H1 (cell line): ENCODE measurements around the gene SSPN. TPM values are rescaled to one million over a fixed set of nuclear protein-coding genes. Genes with fewer than 3 reads are reported as not detected.

Source experiments
- CTCF ChIA-PET: fragments of 300-600 bp; sonication (Branson Sonifier 250); formaldehyde crosslinking; loops from one replicate; lab custom pipeline; 2021; ENCODE audit not compliant: partially characterized antibody; lab: Charles Lee
- POLR2A ChIA-PET: fragments of 300-600 bp; sonication (Branson Sonifier 250); formaldehyde crosslinking; loops from one replicate; lab custom pipeline; 2021; ENCODE audit warnings: inconsistent platforms; ENCODE audit not compliant: partially characterized antibody; lab: Charles Lee
- DNase-seq, 2 experiments: peaks; one replicate each; pipeline versions ENCODE4 v3.0.0 to v3.0.0-alpha.2; 2010 to 2022; ENCODE audit warnings: low spot score in 2 of 2, low read depth in 1 of 2, mixed read lengths in 1 of 2
- FAIRE-seq: peaks from 2 replicates; lab custom pipeline; 2011; peaks lifted over from hg19 to GRCh38; lab: Jason Lieb, UNC
- H2AFZ ChIP-seq: 2 replicates; pipeline ENCODE4 v1.8.1; 2012; ENCODE audit warnings: low read length, inconsistent platforms
- H2AK5ac ChIP-seq: 2 replicates; pipeline ENCODE4 v1.6.1; 2013; ENCODE audit warnings: low read depth, low read length
- H2BK120ac ChIP-seq: replicated peaks from 2 replicates; pipeline ENCODE3; 2013; ENCODE audit warnings: low read depth, low read length, inconsistent platforms
- H2BK12ac ChIP-seq: 2 replicates; pipeline ENCODE4 v1.6.1; 2013; ENCODE audit warnings: low read depth, low read length
- H2BK15ac ChIP-seq: 2 replicates; pipeline ENCODE4 v1.6.1; 2013; ENCODE audit warnings: low read length
- H2BK20ac ChIP-seq: 2 replicates; pipeline ENCODE4 v1.6.1; 2013; ENCODE audit warnings: low read length
- H2BK5ac ChIP-seq: 2 replicates; pipeline ENCODE4 v1.6.1; 2013; ENCODE audit warnings: low read depth, low read length
- H3K14ac ChIP-seq: 2 replicates; pipeline ENCODE4 v1.6.1; 2013; ENCODE audit warnings: inconsistent platforms; ENCODE audit not compliant: insufficient read length
- H3K18ac ChIP-seq: 2 replicates; pipeline ENCODE4 v1.6.1; 2013; ENCODE audit warnings: low read length; ENCODE audit errors: extremely low read depth
- H3K23ac ChIP-seq: 2 replicates; pipeline ENCODE4 v1.6.1; 2013; ENCODE audit warnings: inconsistent platforms; ENCODE audit not compliant: insufficient read length
- H3K23me2 ChIP-seq: 2 replicates; pipeline ENCODE4 v1.6.1; 2013; ENCODE audit warnings: low read depth, low read length
- H3K27ac ChIP-seq: 2 replicates; pipeline ENCODE4 v1.6.1; 2011; ENCODE audit warnings: low read depth, low read length, inconsistent platforms
- H3K27me3 ChIP-seq, 4 experiments: replicated peaks in 1 of 4; 1 replicate in 1 of 4; 2 replicates in 3 of 4; pipeline versions ENCODE4 v1.6.1 to v1.8.1; 2011 to 2013; ENCODE audit warnings: low read length in 3 of 4, mild to moderate bottlenecking in 3 of 4, inconsistent platforms in 2 of 4, mixed read lengths in 2 of 4, moderate library complexity in 1 of 4; ENCODE audit not compliant: control insufficient read depth in 3 of 4, insufficient read depth in 3 of 4; ENCODE audit errors: extremely low read depth in 1 of 4
- H3K36me3 ChIP-seq, 4 experiments: 2 replicates each; pipeline versions ENCODE4 v1.6.1 to v1.8.1; 2011 to 2013; ENCODE audit warnings: mild to moderate bottlenecking in 4 of 4, low read length in 3 of 4, moderate library complexity in 2 of 4, control low read depth in 1 of 4, inconsistent platforms in 1 of 4; ENCODE audit not compliant: insufficient read depth in 4 of 4, control insufficient read depth in 2 of 4
- H3K4ac ChIP-seq: replicated peaks from 2 replicates; pipeline ENCODE3; 2013; ENCODE audit warnings: low read length, low read depth, mixed read lengths, inconsistent platforms; ENCODE audit not compliant: insufficient read length
- H3K4me1 ChIP-seq, 4 experiments: replicated peaks in 1 of 4; 1 replicate in 1 of 4; 2 replicates in 3 of 4; pipeline versions ENCODE4 v1.6.1 to v1.8.1; 2011 to 2013; ENCODE audit warnings: low read length in 3 of 4, inconsistent platforms in 2 of 4, mixed read lengths in 1 of 4; ENCODE audit not compliant: insufficient read depth in 4 of 4, control insufficient read depth in 3 of 4
- H3K4me2 ChIP-seq, 2 experiments: 2 replicates each; pipeline versions ENCODE4 v1.6.1 to v1.8.1; 2011 to 2013; ENCODE audit warnings: low read depth in 2 of 2, low read length in 2 of 2, control low read depth in 1 of 2, inconsistent platforms in 1 of 2, mild to moderate bottlenecking in 1 of 2; ENCODE audit not compliant: insufficient read depth in 1 of 2
- H3K4me3 ChIP-seq, 4 experiments: fragments of 200-600, 300-600 bp in 1 of 4; sonication (generic), shearing (Covaris generic), sonication (Bioruptor Twin) in 1 of 4; 2 replicates each; pipeline versions ENCODE4 v1.5.1 to v1.8.1; 2011 to 2016; ENCODE audit warnings: low read length in 4 of 4, low read depth in 3 of 4, control low read depth in 2 of 4, inconsistent platforms in 2 of 4, mild to moderate bottlenecking in 2 of 4, mixed read lengths in 1 of 4, moderate library complexity in 1 of 4; ENCODE audit not compliant: insufficient read depth in 2 of 4; ENCODE audit errors: extremely low read depth in 1 of 4
- H3K56ac ChIP-seq: replicated peaks from 2 replicates; pipeline ENCODE3; 2013; ENCODE audit warnings: low read depth, mild to moderate bottlenecking, mixed read lengths, low read length, inconsistent platforms; ENCODE audit not compliant: insufficient read length
- H3K79me1 ChIP-seq: 2 replicates; pipeline ENCODE4 v1.6.1; 2013; ENCODE audit warnings: low read depth, low read length, control low read depth
- H3K79me2 ChIP-seq, 2 experiments: 2 replicates each; pipeline versions ENCODE4 v1.6.1 to v1.8.1; 2012 to 2013; ENCODE audit warnings: low read length in 2 of 2, mild to moderate bottlenecking in 2 of 2, inconsistent platforms in 1 of 2; ENCODE audit not compliant: insufficient read depth in 2 of 2, control insufficient read depth in 1 of 2
- H3K9ac ChIP-seq, 4 experiments: replicated peaks in 1 of 4; 1 replicate in 1 of 4; 2 replicates in 3 of 4; pipeline versions ENCODE4 v1.6.1 to v1.8.1; 2011 to 2013; ENCODE audit warnings: low read depth in 3 of 4, low read length in 3 of 4, control low read depth in 2 of 4, mild to moderate bottlenecking in 2 of 4, moderate library complexity in 2 of 4, inconsistent platforms in 1 of 4; ENCODE audit errors: extremely low read depth in 1 of 4
- H3K9me3 ChIP-seq, 2 experiments: 2 replicates each; pipeline versions ENCODE4 v1.6.1 to v1.8.1; 2012 to 2013; ENCODE audit warnings: mild to moderate bottlenecking in 2 of 2, moderate library complexity in 2 of 2, control low read depth in 1 of 2, inconsistent platforms in 1 of 2, low read depth in 1 of 2, low read length in 1 of 2, mixed read lengths in 1 of 2; ENCODE audit not compliant: insufficient read depth in 2 of 2
- H4K20me1 ChIP-seq, 2 experiments: replicated peaks in 1 of 2; 2 replicates each; pipeline versions ENCODE3 to v1.8.1; 2011 to 2013; ENCODE audit warnings: inconsistent platforms in 2 of 2, low read length in 2 of 2, mild to moderate bottlenecking in 1 of 2; ENCODE audit not compliant: insufficient read depth in 2 of 2, control insufficient read depth in 1 of 2
- H4K5ac ChIP-seq: 2 replicates; pipeline ENCODE4 v1.6.1; 2013; ENCODE audit warnings: low read length, low read depth, mixed read lengths, inconsistent platforms; ENCODE audit not compliant: insufficient read length
- H4K8ac ChIP-seq: 2 replicates; pipeline ENCODE4 v1.8.0; 2013; ENCODE audit warnings: mild to moderate bottlenecking, moderate library complexity, low read length, inconsistent platforms; ENCODE audit not compliant: insufficient read depth; ENCODE audit errors: extremely low read depth
- H4K91ac ChIP-seq: replicated peaks from 2 replicates; pipeline ENCODE3; 2013; ENCODE audit warnings: low read length, mixed read lengths, inconsistent platforms; ENCODE audit not compliant: insufficient read length
- CBX8 ChIP-seq: fragments of 300-800, 300-1000 bp; sonication (generic); IDR thresholded peaks from 2 replicates; pipeline ENCODE4 v1.7.1; 2016; ENCODE audit warnings: low read depth, low read length, borderline replicate concordance
- CREB1 ChIP-seq: IDR thresholded peaks from 2 replicates; pipeline ENCODE4 v1.6.1; 2012; ENCODE audit warnings: inconsistent platforms
- JUND ChIP-seq: IDR thresholded peaks from 2 replicates; pipeline ENCODE4 v1.6.1; 2011; ENCODE audit warnings: mild to moderate bottlenecking, improper control_type of control experiment, low read length
- POLR2AphosphoS5 ChIP-seq: IDR thresholded peaks from 2 replicates; pipeline ENCODE4 v1.6.1; 2011; ENCODE audit warnings: low read depth, low read length
- RBBP5 ChIP-seq: IDR thresholded peaks from 2 replicates; pipeline ENCODE4 v1.7.1; 2012; ENCODE audit warnings: low read depth, mild to moderate bottlenecking, inconsistent platforms, low read length, moderate library complexity, borderline replicate concordance
- TAF1 ChIP-seq: IDR thresholded peaks from 2 replicates; pipeline ENCODE4 v1.6.1; 2011; ENCODE audit warnings: mild to moderate bottlenecking, low read depth, low read length
- YY1 ChIP-seq: IDR thresholded peaks from 2 replicates; pipeline ENCODE4 v1.6.1; 2011; ENCODE audit warnings: low read depth, mild to moderate bottlenecking, low read length
- WGBS, 2 experiments: shearing (Covaris generic) in 1 of 2; methylation state at CpG; one replicate each; pipeline versions ENCODE4 v1.1.6 to v1.1.7; 2013 to 2015; ENCODE audit warnings: low lambda C conversion rate in 2 of 2, mixed read lengths in 2 of 2, inconsistent platforms in 1 of 2, low coverage in 1 of 2, missing lambda C conversion rate in 1 of 2; ENCODE audit not compliant: insufficient replicate concordance in 2 of 2, insufficient coverage in 1 of 2, insufficient read length in 1 of 2; ENCODE audit errors: extremely low coverage in 1 of 2, missing lambda C conversion rate in 1 of 2; 5-methylcytosine and 5-hydroxymethylcytosine counted together
- polyA plus RNA-seq, 7 experiments: library from polyadenylated mRNA; depleted of rRNA in 3 of 7; stranded (reverse) in 5 of 7; unstranded in 2 of 7; fragments of >200 nt in 5 of 7; fragments of 200-250 nt in 2 of 7; gene quantifications; 1 replicate in 5 of 7; 2 replicates in 1 of 7; 4 replicates in 1 of 7; pipeline versions ENCODE4 v1.2.1 to v1.2.3, GENCODE V29; 2011 to 2013; ENCODE audit warnings: missing spikeins in 2 of 7, mixed read lengths in 2 of 7
- total RNA-seq: library from RNA; stranded (reverse); fragmentation: NEBNext Ultra II Directional; extraction: Animal tissue kit (Norgen Biotek cat#: 25700); gene quantifications from 2 replicates; pipeline ENCODE4 v1.2.1, GENCODE V29; 2021

The SSPN gene
- total and polyA plus RNA-seq, 2 of the 8 experiments (the other 6 are each of a cell fraction or from before 2014, with no cell fraction given): 0.86 to 1.8 TPM

- no peak overlapping the region for H3K4me2 ChIP-seq
- H3K23me2 ChIP-seq: 0 out of 2 replicates have a peak, but pooled peaks cover 2% of the 10 kb centered on the region
- peaks cover 0 to 4% (median 1%) of the 10 kb centered on the region in 4 experiments; a peak in 3 of 7 replicates for H3K4me1 ChIP-seq
- H3K79me1 ChIP-seq: no peaks in the 10 kb centered on the region
- H3K27ac ChIP-seq: no peak overlapping the region
- no peak overlapping the region for H4K5ac ChIP-seq
- H4K91ac ChIP-seq: no peak overlapping the region
- H3K4me3 ChIP-seq: no peak overlapping the region
- POLR2A ChIA-PET: no interaction called here
- H3K14ac ChIP-seq: no peak overlapping the region
- no peak overlapping the region for H2BK120ac ChIP-seq
- CTCF ChIA-PET: interaction anchor here (1.1 kb wide), 1 partner anchor 9 kb away, joined by 4 read pairs; no protein-coding TSS in a partner anchor
- no peak overlapping the region for H2BK12ac ChIP-seq
- no peaks in the 10 kb centered on the region for H3K79me2 ChIP-seq
- no peak overlapping the region for H2AK5ac ChIP-seq
- H4K8ac ChIP-seq: no peak overlapping the region
- H3K9ac ChIP-seq: no peak overlapping the region
- no peaks in the 10 kb centered on the region for H4K20me1 ChIP-seq
- no peak overlapping the region for H3K56ac ChIP-seq
- H2BK5ac ChIP-seq: no peak overlapping the region
- no peak overlapping the region for H3K23ac ChIP-seq
- no peak overlapping the region for H2BK15ac ChIP-seq
- H2BK20ac ChIP-seq: no peak overlapping the region
- no peaks in the 10 kb centered on the region for H3K27me3 ChIP-seq
- no peak overlapping the region for H3K18ac ChIP-seq
- H3K36me3 ChIP-seq: no peaks in the 10 kb centered on the region
- H3K4ac ChIP-seq: no peak overlapping the region
- FAIRE-seq: no peak
- DNase-seq: no peak
- 91% methylated on average over 2 of the region's 2 CpGs; no CpG with 5 or more reads in 1 of the 2 experiments for WGBS, 2 experiments
- no peaks in the 10 kb centered on the region for H3K9me3 ChIP-seq
- no peak overlapping the region for H2AFZ ChIP-seq
- TF ChIP-seq RBBP5 (no peak), POLR2AphosphoS5 (no peak), CREB1 (no peak), JUND (no peak), CBX8 (no peak), YY1 (no peak), TAF1 (no peak)
Measured at GRCh38 chr12:26272851-26273250, 77.5 kb downstream of the SSPN start.
